Body of pancreas (tissue), 4 donors: ENCODE data around the gene S100A6.

Experiments
- POLR2A ChIP-seq, 3 donors: fragments of 450-650 bp; IDR thresholded peaks; one replicate each; pipeline ENCODE4 v1.6.1; 2016; ENCODE audit warnings: antibody characterized with exemption in 3 of 3, mild to moderate bottlenecking in 2 of 3
- TF ChIP-seq, protein P1 (sequence below), 7 experiments: fragments of 450-650 bp in 4 of 7; fragments of 200-600 bp in 3 of 7; sonication (generic) in 3 of 7; IDR thresholded peaks; one replicate each; pipeline ENCODE4 v1.5.1; 2016 to 2019; ENCODE audit warnings: antibody characterized with exemption in 7 of 7

DNA sequence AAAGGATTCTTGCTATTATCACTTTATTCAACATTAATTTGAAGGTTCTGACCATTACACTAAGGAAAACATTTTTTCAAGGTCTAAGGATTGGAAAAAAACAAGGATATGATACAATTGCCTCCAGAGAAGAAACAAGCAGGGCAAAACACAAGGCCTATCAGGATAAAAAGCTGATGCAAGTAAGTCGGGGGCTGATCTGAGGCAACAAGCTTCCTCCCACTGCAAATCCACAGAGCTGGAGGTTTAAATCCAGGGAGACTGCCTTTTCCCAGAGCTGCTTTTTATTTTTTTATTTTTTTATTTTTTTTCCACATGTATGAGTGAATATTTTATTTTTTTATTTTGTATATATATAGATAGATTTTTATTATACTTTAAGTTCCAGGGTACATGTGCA lies 49.2 kb upstream of the S100A6 start:
- TF ChIP-seq, protein P1, sequence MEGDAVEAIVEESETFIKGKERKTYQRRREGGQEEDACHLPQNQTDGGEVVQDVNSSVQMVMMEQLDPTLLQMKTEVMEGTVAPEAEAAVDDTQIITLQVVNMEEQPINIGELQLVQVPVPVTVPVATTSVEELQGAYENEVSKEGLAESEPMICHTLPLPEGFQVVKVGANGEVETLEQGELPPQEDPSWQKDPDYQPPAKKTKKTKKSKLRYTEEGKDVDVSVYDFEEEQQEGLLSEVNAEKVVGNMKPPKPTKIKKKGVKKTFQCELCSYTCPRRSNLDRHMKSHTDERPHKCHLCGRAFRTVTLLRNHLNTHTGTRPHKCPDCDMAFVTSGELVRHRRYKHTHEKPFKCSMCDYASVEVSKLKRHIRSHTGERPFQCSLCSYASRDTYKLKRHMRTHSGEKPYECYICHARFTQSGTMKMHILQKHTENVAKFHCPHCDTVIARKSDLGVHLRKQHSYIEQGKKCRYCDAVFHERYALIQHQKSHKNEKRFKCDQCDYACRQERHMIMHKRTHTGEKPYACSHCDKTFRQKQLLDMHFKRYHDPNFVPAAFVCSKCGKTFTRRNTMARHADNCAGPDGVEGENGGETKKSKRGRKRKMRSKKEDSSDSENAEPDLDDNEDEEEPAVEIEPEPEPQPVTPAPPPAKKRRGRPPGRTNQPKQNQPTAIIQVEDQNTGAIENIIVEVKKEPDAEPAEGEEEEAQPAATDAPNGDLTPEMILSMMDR (IDR thresholded peaks at IDR 0.05): no peak
- no peak for TF ChIP-seq POLR2A (IDR thresholded peaks at IDR 0.05)
